HG02610 (cell line): Measurements from ENCODE around the gene FANCC.
"Not testable (repeated sequence)": the region's sequence is repeated elsewhere in the genome, so short reads cannot be mapped to it uniquely, and the experiment has no call there.

ENCODE experiments used
- ATAC-seq: cut with Tn5 transposase; IDR thresholded peaks from one replicate; pipeline ENCODE4 v1.9.1; 2021; ENCODE audit warnings: mild to moderate bottlenecking, moderate library complexity; ENCODE audit not compliant: unreplicated experiment

The FANCC gene

GRCh38 chr9:95242613-95243012, 74.9 kb downstream of the FANCC start:
- ATAC-seq = no peak

- ATAC-seq = no peak
Observed at GRCh38 chr9:95239071-95239470, 78.4 kb downstream of the FANCC start.

GRCh38 chr9:95237336-95237735, 80.2 kb downstream of the FANCC start:
- no peak for ATAC-seq

GRCh38 chr9:95230046-95230445, 87.5 kb downstream of the FANCC start:
- no peak for ATAC-seq

GRCh38 chr9:95229230-95229915, 88.1 kb downstream of the FANCC start:
- ATAC-seq = no peak

- ATAC-seq = no peak
Observed at GRCh38 chr9:95226921-95227320, 90.6 kb downstream of the FANCC start.

- no peak for ATAC-seq
Observed at GRCh38 chr9:95225726-95226106, 91.8 kb downstream of the FANCC start.

GRCh38 chr9:95225076-95225725, 92.3 kb downstream of the FANCC start:
- no peak for ATAC-seq

GRCh38 chr9:95224376-95225019, 93.0 kb downstream of the FANCC start:
- ATAC-seq = no peak

- not testable (repeated sequence) for ATAC-seq
Observed at GRCh38 chr9:95220352-95220751, 97.2 kb downstream of the FANCC start.

- ATAC-seq = no peak
Observed at GRCh38 chr9:95218773-95219172, 98.7 kb downstream of the FANCC start.

- no peak for ATAC-seq
Observed at GRCh38 chr9:95217936-95218335, 99.6 kb downstream of the FANCC start.

- ATAC-seq = no peak
Observed at GRCh38 chr9:95215336-95215898, 102.1 kb downstream of the FANCC start.

GRCh38 chr9:95213117-95213516, 104.4 kb downstream of the FANCC start:
- ATAC-seq = no peak

GRCh38 chr9:95211028-95211427, 106.5 kb downstream of the FANCC start:
- no peak for ATAC-seq

- ATAC-seq = no peak
Observed at GRCh38 chr9:95207403-95207802, 110.1 kb downstream of the FANCC start.

- no peak for ATAC-seq
Observed at GRCh38 chr9:95206143-95206542, 111.4 kb downstream of the FANCC start.

- ATAC-seq = no peak
Observed at GRCh38 chr9:95204710-95205109, 112.8 kb downstream of the FANCC start.

- no peak for ATAC-seq
Observed at GRCh38 chr9:95204310-95204709, 113.2 kb downstream of the FANCC start.

GRCh38 chr9:95203019-95203418, 114.5 kb downstream of the FANCC start:
- ATAC-seq = not testable (repeated sequence)

GRCh38 chr9:95202076-95202681, 115.3 kb downstream of the FANCC start:
- ATAC-seq = no peak
